HepG2 (cell line): ENCODE results near the gene AIFM1. TPM values are rescaled to one million over a fixed set of nuclear protein-coding genes. Genes with fewer than 3 reads are reported as not detected.

Experiments used
- ATAC-seq: fragments of 200-7000 bp; cut with Tn5 transposase; 3 replicates; pipeline ENCODE4 v1.9.1; 2020; ENCODE audit warnings: mild to moderate bottlenecking, moderate library complexity
- BruUV-seq: library from RNA; stranded (reverse); fragments of 400-500 nt; replicated peaks from 2 replicates; lab custom pipeline; 2021; lab: Mats Ljungman, UMichigan
- CTCF ChIA-PET: fragments of 300-600 bp; formaldehyde crosslinking; extraction: SDS; loops from one replicate; lab custom pipeline; 2021; ENCODE audit warnings: low total read pairs, inconsistent platforms, low intra/inter-chr PET ratio; lab: Yijun Ruan, JAX
- POLR2A ChIA-PET: fragments of 350-600 bp; sonication (Branson Sonifier 250); formaldehyde crosslinking; loops from one replicate; lab custom pipeline; 2020; ENCODE audit warnings: antibody characterized with exemption, inconsistent platforms; lab: Yijun Ruan, JAX
- DNase-seq: peaks from one replicate; pipeline ENCODE4 v3.0.0-alpha.2; 2015; ENCODE audit warnings: low spot score
- FAIRE-seq: peaks from 3 replicates; lab custom pipeline; 2011; peaks lifted over from hg19 to GRCh38; lab: Jason Lieb, UNC
- H2AFZ ChIP-seq: one replicate; pipeline ENCODE4 v1.6.1; 2011; ENCODE audit warnings: low read length, inconsistent platforms
- H3K27ac ChIP-seq: fragments of 300-600 bp; 3 replicates; pipeline ENCODE4 v1.8.0; 2011; ENCODE audit warnings: mixed run types, mild to moderate bottlenecking, mixed read lengths, low read length, inconsistent platforms; ENCODE audit not compliant: insufficient read depth; ENCODE audit errors: extremely low read length
- H3K27me3 ChIP-seq, 2 experiments: fragments of 200-600 bp in 1 of 2; 2 replicates in 1 of 2; 3 replicates in 1 of 2; pipeline versions ENCODE4 v1.6.0 to v1.8.0; 2011; ENCODE audit warnings: low read length in 2 of 2, mild to moderate bottlenecking in 2 of 2, moderate library complexity in 2 of 2, inconsistent platforms in 1 of 2; ENCODE audit not compliant: insufficient read depth in 2 of 2, control insufficient read depth in 1 of 2
- H3K36me3 ChIP-seq, 2 experiments: fragments of 200-600 bp in 1 of 2; replicated peaks in 1 of 2; 2 replicates in 1 of 2; 3 replicates in 1 of 2; pipeline versions ENCODE4 v1.5.1 to v1.8.0; 2011; ENCODE audit warnings: low read length in 2 of 2, inconsistent platforms in 1 of 2; ENCODE audit not compliant: insufficient read depth in 2 of 2, control insufficient read depth in 1 of 2
- H3K4me1 ChIP-seq: 2 replicates; pipeline ENCODE4 v1.5.1; 2012; ENCODE audit warnings: low read length, inconsistent platforms; ENCODE audit not compliant: insufficient read depth
- H3K4me2 ChIP-seq: 2 replicates; pipeline ENCODE4 v1.6.0; 2011; ENCODE audit warnings: low read depth, low read length, inconsistent platforms
- H3K4me3 ChIP-seq, 3 experiments: fragments of 200-600 bp in 1 of 3; sonication (generic), shearing (Covaris generic) in 1 of 3; replicated peaks in 1 of 3; 2 replicates each; pipeline ENCODE4 v1.5.1; 2011 to 2016; ENCODE audit warnings: low read length in 3 of 3, inconsistent platforms in 2 of 3, low read depth in 2 of 3, mild to moderate bottlenecking in 2 of 3, control low read depth in 1 of 3, mixed read lengths in 1 of 3; ENCODE audit not compliant: insufficient read depth in 1 of 3
- H3K79me2 ChIP-seq: one replicate; pipeline ENCODE4 v1.6.1; 2011; ENCODE audit warnings: low read length, inconsistent platforms; ENCODE audit not compliant: insufficient read depth
- H3K9ac ChIP-seq: 2 replicates; pipeline ENCODE4 v1.6.0; 2011; ENCODE audit warnings: mild to moderate bottlenecking, low read depth, low read length, inconsistent platforms; ENCODE audit not compliant: insufficient read depth
- H3K9me3 ChIP-seq: 2 replicates; pipeline ENCODE4 v1.5.1; 2012; ENCODE audit warnings: mild to moderate bottlenecking, low read length
- H4K20me1 ChIP-seq: 2 replicates; pipeline ENCODE4 v1.6.0; 2011; ENCODE audit warnings: inconsistent platforms, mild to moderate bottlenecking, low read length, moderate library complexity; ENCODE audit not compliant: insufficient read depth
- BCLAF1 ChIP-seq: fragments of 450-650 bp; IDR thresholded peaks from 2 replicates; pipeline ENCODE4 v1.6.1; 2017; ENCODE audit warnings: mild to moderate bottlenecking
- ELF4 ChIP-seq: sonication (generic); formaldehyde crosslinking; IDR thresholded peaks from 2 replicates; pipeline ENCODE4 v1.5.0; 2020; ENCODE audit warnings: missing genetic modification reagents, mild to moderate bottlenecking, moderate library complexity, borderline replicate concordance
- MAFF ChIP-seq: IDR thresholded peaks from 2 replicates; pipeline ENCODE4 v1.6.1; 2011; ENCODE audit warnings: low read depth, low read length, improper control_type of control experiment
- MATR3 ChIP-seq: sonication (generic); formaldehyde crosslinking; IDR thresholded peaks from 2 replicates; pipeline ENCODE4 v1.4.0; 2020; ENCODE audit warnings: missing genetic modification reagents
- PLRG1 ChIP-seq: fragments of 450-650 bp; conservative IDR thresholded peaks from 2 replicates; pipeline ENCODE4 v1.6.1; 2016
- RBFOX2 ChIP-seq: fragments of 200-400 bp; formaldehyde crosslinking; IDR thresholded peaks from 2 replicates; pipeline ENCODE4 v1.6.1; 2017; ENCODE audit warnings: low read depth, mild to moderate bottlenecking, low read length
- RFX1 ChIP-seq: fragments of 450-650 bp; IDR thresholded peaks from 2 replicates; pipeline ENCODE4 v1.6.1; 2017
- ZNF10 ChIP-seq: sonication (generic); formaldehyde crosslinking; IDR thresholded peaks from 2 replicates; pipeline ENCODE4 v1.4.0; 2020; ENCODE audit warnings: mild to moderate bottlenecking, low read depth, missing genetic modification reagents, borderline replicate concordance
- ZNF264 ChIP-seq: sonication (generic); formaldehyde crosslinking; IDR thresholded peaks from 2 replicates; pipeline ENCODE4 v1.4.0; 2020; ENCODE audit warnings: missing genetic modification reagents
- ZNF367 ChIP-seq: sonication (generic); formaldehyde crosslinking; IDR thresholded peaks from 2 replicates; pipeline ENCODE4 v1.4.0; 2020; ENCODE audit warnings: missing genetic modification reagents, borderline replicate concordance
- ZNF383 ChIP-seq: sonication (generic); formaldehyde crosslinking; IDR thresholded peaks from 2 replicates; pipeline ENCODE4 v1.4.0; 2020; ENCODE audit warnings: missing genetic modification reagents, mild to moderate bottlenecking, borderline replicate concordance
- ZNF432 ChIP-seq: sonication (generic); formaldehyde crosslinking; IDR thresholded peaks from 2 replicates; pipeline ENCODE4 v1.5.0; 2020; ENCODE audit warnings: missing genetic modification reagents, mild to moderate bottlenecking, borderline replicate concordance
- ZNF530 ChIP-seq: sonication (generic); formaldehyde crosslinking; IDR thresholded peaks from 2 replicates; pipeline ENCODE4 v1.5.0; 2020; ENCODE audit warnings: low read depth, mild to moderate bottlenecking, missing genetic modification reagents
- ZNF550 ChIP-seq: sonication (generic); formaldehyde crosslinking; IDR thresholded peaks from 2 replicates; pipeline ENCODE4 v1.4.0; 2020; ENCODE audit warnings: mild to moderate bottlenecking, missing genetic modification reagents, borderline replicate concordance
- ZNF83 ChIP-seq: sonication (generic); formaldehyde crosslinking; IDR thresholded peaks from 2 replicates; pipeline ENCODE4 v1.4.0; 2020; ENCODE audit warnings: missing genetic modification reagents, mild to moderate bottlenecking, borderline replicate concordance
- ZSCAN31 ChIP-seq: sonication (generic); formaldehyde crosslinking; IDR thresholded peaks from 2 replicates; pipeline ENCODE4 v1.5.0; 2020; ENCODE audit warnings: low read depth, mild to moderate bottlenecking, missing genetic modification reagents
- WGBS: methylation state at CpG from one replicate; pipeline ENCODE4 v1.1.6; 2017; ENCODE audit warnings: low lambda C conversion rate; 5-methylcytosine and 5-hydroxymethylcytosine counted together
- in situ Hi-C: cut with HindIII; loops from 2 replicates; pipeline ENCODE4 v1.10.0; 2017; ENCODE audit warnings: low pct_unique_long_range_greater_than_20kb; ENCODE audit not compliant: extremely low pct_ligation_motif_present
- intact Hi-C: fragments of 100-400 bp; cut with micrococcal nuclease; formaldehyde crosslinking; loops from one replicate; pipeline ENCODE4 v1.10.0; 2022; ENCODE audit not compliant: unreplicated experiment
- polyA plus RNA-seq, 8 experiments: library from polyadenylated mRNA; depleted of rRNA in 3 of 8; stranded (reverse) in 7 of 8; unstranded in 1 of 8; fragments of >200 nt; fragmentation: Illumina TruSeq in 4 of 8; extraction: Trizol in 4 of 8; gene quantifications; 2 replicates each; pipeline versions ENCODE4 v1.2.1 to v1.2.3, GENCODE V29; 2011 to 2016; ENCODE audit warnings: low read depth in 4 of 8, missing spikeins in 1 of 8, mixed read lengths in 1 of 8; ENCODE audit not compliant: insufficient read depth in 1 of 8
- total RNA-seq, 5 experiments: library from RNA; depleted of rRNA; stranded (reverse); fragments of >200 nt; fragmentation: Illumina TruSeq; extraction: Trizol; gene quantifications; 2 replicates each; pipeline ENCODE4 v1.2.3, GENCODE V29; 2016; ENCODE audit warnings: low read depth in 1 of 5
- TF ChIP-seq, protein P1 (sequence below): sonication (generic); formaldehyde crosslinking; IDR thresholded peaks from 2 replicates; pipeline ENCODE4 v1.5.1; 2020; ENCODE audit warnings: mild to moderate bottlenecking, missing genetic modification reagents, moderate library complexity

Gene AIFM1
- total and polyA plus RNA-seq, 2 of the 13 experiments (the other 11 are each of a cell fraction or from before 2014, with no cell fraction given): 42.8 to 46.9 TPM

DNA sequence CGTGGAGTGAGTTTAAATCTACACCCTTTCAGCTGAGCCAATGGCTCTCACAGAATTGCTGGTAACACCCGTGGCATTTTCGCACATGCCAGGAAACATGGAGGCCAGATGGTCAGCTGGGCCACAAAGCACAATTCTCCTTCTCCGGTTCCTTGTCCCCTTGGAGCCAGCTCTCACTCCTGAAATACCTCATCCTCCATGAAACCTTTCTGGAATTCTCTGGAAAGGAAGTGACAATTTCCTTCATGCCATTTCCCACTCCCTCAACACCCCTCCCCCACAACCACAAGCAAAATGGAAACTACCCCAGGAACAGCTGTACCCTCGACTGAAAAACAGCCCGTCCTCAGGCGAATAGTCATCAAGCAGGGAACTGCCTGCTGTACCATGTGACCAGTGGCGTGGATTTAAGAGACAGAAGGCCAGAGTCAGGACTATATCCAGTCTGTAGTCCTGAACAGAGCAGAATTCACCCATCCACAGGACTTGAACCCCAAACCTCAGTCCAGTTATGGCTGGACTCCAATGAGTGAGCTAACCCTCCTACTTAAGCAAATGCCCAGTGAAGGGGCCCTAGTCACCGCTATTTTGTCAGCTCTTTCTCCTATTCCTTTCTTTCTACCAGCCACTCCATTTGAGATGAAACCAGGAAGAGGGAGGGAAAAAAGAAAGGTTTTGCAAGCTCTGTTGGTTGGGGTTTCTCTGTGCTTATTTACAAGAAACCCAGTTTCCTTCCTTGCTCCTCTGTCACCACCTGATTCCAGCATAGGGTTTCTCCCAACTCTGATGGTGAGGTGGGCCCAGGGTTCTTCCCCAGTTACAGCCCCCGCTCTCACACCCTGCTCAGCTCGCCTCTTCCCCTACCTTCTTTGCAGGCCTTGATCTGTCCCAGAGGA lies 79.8 kb downstream of the AIFM1 start:
- DNase-seq (no peak), FAIRE-seq (no peak), ATAC-seq (no peak)
- Histone ChIP-seq H3K9ac (no peak overlapping the region), H3K27me3 (no peaks in the 10 kb centered on the region), H3K4me2 (no peak overlapping the region), H3K9me3 (no peaks in the 10 kb centered on the region), H2AFZ (no peak overlapping the region), H3K79me2 (no peaks in the 10 kb centered on the region), H3K27ac (no peak overlapping the region), H3K4me1 (peaks cover 9% of the 10 kb centered on the region), H4K20me1 (no peaks in the 10 kb centered on the region), H3K36me3 (no peaks in the 10 kb centered on the region), H3K4me3 (no peak overlapping the region)
- in situ Hi-C loops (no loop called here), intact Hi-C loops (no loop called here)
- POLR2A ChIA-PET: no interaction called here
- WGBS: 90% methylated on average over 8 of the region's 11 CpGs
- no TSS peak for BruUV-seq
- CTCF ChIA-PET: no interaction called here
- no peak for TF ChIP-seq ZNF550 (CRISPR knock-in tag)
- no peak for TF ChIP-seq ZNF83 (CRISPR knock-in tag)
- TF ChIP-seq ZNF530 (CRISPR knock-in tag): no peak
- no peak for TF ChIP-seq RBFOX2
- TF ChIP-seq ZNF10 (CRISPR knock-in tag): no peak
- no peak for TF ChIP-seq ZNF264 (CRISPR knock-in tag)
- TF ChIP-seq ZNF383 (CRISPR knock-in tag): no peak
- TF ChIP-seq PLRG1: no peak
- no peak for TF ChIP-seq ZSCAN31 (CRISPR knock-in tag)
- TF ChIP-seq BCLAF1: no peak
- TF ChIP-seq, protein P1, sequence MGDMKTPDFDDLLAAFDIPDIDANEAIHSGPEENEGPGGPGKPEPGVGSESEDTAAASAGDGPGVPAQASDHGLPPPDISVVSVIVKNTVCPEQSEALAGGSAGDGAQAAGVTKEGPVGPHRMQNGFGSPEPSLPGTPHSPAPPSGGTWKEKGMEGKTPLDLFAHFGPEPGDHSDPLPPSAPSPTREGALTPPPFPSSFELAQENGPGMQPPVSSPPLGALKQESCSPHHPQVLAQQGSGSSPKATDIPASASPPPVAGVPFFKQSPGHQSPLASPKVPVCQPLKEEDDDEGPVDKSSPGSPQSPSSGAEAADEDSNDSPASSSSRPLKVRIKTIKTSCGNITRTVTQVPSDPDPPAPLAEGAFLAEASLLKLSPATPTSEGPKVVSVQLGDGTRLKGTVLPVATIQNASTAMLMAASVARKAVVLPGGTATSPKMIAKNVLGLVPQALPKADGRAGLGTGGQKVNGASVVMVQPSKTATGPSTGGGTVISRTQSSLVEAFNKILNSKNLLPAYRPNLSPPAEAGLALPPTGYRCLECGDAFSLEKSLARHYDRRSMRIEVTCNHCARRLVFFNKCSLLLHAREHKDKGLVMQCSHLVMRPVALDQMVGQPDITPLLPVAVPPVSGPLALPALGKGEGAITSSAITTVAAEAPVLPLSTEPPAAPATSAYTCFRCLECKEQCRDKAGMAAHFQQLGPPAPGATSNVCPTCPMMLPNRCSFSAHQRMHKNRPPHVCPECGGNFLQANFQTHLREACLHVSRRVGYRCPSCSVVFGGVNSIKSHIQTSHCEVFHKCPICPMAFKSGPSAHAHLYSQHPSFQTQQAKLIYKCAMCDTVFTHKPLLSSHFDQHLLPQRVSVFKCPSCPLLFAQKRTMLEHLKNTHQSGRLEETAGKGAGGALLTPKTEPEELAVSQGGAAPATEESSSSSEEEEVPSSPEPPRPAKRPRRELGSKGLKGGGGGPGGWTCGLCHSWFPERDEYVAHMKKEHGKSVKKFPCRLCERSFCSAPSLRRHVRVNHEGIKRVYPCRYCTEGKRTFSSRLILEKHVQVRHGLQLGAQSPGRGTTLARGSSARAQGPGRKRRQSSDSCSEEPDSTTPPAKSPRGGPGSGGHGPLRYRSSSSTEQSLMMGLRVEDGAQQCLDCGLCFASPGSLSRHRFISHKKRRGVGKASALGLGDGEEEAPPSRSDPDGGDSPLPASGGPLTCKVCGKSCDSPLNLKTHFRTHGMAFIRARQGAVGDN (CRISPR knock-in tag): no peak
- no peak for TF ChIP-seq MATR3 (CRISPR knock-in tag)
- TF ChIP-seq ZNF367 (CRISPR knock-in tag): no peak
- no peak for TF ChIP-seq MAFF
- no peak for TF ChIP-seq RFX1
- TF ChIP-seq ELF4 (CRISPR knock-in tag): no peak
- no peak for TF ChIP-seq ZNF432
